Frontal cortex (tissue), 4 donors: ENCODE results near the gene RENBP. TPM values are rescaled to one million over a fixed set of nuclear protein-coding genes. Genes with fewer than 3 reads are reported as not detected.

Experiments
- DNase-seq, 2 donors: peaks; one replicate each; pipeline ENCODE4 v3.0.0; 2012; ENCODE audit warnings: low spot score in 2 of 2
- FAIRE-seq: peaks from 2 replicates; lab custom pipeline; 2012; peaks lifted over from hg19 to GRCh38; lab: Jason Lieb, UNC
- total RNA-seq: library from RNA; depleted of rRNA; stranded (reverse); fragments of >200 nt; gene quantifications from one replicate; pipeline ENCODE4 v1.2.3, GENCODE V29; 2014
- donor health status: control.
- donor health status: control.
- donor health status: control.

The RENBP gene
- total RNA-seq, 1 donor from 2014 or later: 2.4 TPM

- FAIRE-seq (no peak), DNase-seq (no peak)
These were observed 6.1 kb downstream of the RENBP start for GRCh38 chrX:153938226-153938786.

DNA sequence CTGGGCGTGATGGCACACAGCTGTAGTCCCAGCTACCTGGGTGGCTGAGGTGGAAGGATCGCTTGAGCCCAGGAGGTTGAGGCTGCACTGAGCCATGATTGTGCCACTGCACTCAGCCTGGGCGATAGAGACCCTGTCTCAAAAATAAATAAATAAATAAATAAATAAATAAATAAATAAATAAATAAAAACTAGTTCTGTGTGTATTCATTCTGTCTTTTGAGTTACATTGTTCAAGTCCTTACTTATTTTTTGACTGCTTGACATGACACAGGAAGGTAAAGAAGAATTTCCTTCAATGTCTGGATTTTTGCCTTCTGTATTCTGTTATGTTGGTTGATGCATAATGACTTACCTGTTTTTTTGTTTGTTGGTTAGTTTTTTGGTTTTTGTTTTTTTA, 7.4 kb downstream of the RENBP start:
- DNase-seq (no peak), FAIRE-seq (no peak)

GRCh38 chrX:153935326-153935851, 9.1 kb downstream of the RENBP start:
- DNase-seq: no peak
- no peak for FAIRE-seq

- peak; percentile 91 to 93 for DNase-seq
- FAIRE-seq: no peak
These were observed 9.6 kb downstream of the RENBP start, which contains the start of gene NAA10 for GRCh38 chrX:153934762-153935325. Gene NAA10 (minus strand): TSS chrX:153935037. CDS start chrX:153934904, 133 bp downstream.

DNA sequence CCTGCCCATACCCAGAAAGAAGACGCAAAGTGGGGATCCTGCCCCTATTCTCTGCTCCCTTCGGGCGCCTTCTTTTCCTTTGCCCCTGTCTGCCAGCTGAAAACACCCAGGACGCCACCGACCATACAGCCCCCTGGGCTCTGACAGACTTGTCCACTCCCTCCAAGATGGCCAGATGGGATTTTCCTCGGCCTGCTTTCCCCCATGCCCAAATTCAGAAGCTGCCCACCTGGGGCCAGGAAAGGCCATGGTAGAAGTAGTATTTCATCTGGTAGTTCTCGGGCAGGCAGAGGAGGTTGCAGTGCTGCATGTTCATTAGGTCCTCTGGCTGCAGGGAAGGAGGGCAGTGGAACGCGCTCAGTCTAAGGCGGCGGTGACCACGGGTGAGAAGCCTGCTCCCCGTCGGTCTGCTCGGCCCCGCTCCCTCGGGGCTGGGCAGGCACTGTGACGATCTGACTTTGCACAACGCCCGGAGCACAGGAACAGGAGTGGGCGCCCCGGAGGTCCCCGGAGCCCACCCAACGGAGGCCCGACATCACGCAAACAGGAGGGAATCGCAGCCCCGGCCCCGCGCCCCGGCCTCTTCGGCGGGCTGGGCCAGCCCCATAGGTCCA, 10.2 kb downstream of the RENBP start:
- DNase-seq: no peak
- FAIRE-seq: no peak

GRCh38 chrX:153933748-153934147, 10.7 kb downstream of the RENBP start:
- FAIRE-seq (no peak), DNase-seq (no peak)

- no peak for FAIRE-seq
- DNase-seq: no peak
These were observed 12.1 kb downstream of the RENBP start for GRCh38 chrX:153932220-153932915.

GRCh38 chrX:153931748-153932147, 12.7 kb downstream of the RENBP start:
- no peak for DNase-seq
- no peak for FAIRE-seq

- DNase-seq: no peak
- no peak for FAIRE-seq
These were observed 13.3 kb downstream of the RENBP start for GRCh38 chrX:153931151-153931550.

DNA sequence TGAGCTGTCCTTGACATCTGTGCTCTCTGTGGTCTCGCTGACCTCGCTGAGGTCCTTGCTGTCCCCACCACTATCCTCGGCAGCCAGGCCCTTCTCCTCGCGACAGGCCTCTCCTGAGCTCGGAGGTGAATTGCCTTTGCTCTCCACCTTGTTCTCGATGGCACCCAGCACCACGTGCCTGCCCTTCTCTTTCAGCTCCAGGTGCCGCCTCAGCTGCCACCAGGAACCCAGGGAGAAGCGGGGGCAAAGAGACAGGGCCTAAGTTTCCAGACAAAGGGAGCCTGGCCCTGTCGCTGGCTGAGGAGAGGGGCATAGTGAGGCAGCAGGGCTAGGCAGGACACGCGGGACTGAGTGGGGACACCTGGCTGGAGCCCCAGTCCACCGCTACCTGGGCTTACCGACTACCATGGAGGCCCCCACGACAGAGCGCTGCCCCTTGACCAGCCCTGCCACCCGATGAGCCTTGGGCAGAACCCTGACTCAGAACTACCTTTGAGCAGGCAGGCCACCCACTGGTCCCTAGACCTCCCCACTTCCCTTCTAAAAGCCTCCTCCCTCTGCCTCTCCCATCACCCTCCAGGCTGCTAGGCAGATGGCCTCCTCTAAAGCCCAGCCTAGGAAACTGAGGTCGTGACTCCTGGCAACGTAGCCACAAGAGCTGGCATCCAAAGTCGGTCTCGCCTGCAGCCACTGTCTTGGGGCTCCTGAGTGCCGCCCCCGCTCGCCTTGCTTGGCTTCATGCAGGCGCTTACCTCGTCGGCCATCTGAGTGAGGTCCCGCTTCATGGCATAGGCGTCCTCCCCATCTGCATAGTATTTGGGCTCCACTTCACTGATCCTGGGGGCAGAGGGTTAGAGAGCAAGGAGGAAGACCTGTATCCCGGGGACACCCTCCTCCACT, 14.2 kb downstream of the RENBP start:
- FAIRE-seq (no peak), DNase-seq (no peak)

DNA sequence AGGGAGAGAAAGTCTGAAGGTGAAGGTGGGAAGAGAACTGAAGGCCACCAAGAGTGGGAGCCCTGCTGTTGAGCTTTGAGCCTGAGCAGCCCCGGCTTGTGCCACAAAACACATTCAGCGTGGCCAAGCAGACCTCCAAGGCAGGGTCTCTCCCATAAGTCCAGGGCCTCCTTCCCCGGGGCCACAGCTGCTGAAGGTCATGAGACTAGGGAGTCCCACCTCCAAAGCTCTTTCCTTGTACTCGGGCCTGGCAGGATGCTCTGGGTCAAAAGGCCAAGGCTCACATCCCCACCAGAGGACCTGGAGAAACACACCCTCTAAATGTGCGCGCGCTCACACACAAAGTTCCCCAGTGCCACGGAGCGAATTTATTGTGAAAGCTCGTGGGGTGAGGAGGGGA, 14.9 kb downstream of the RENBP start:
- no peak for FAIRE-seq
- DNase-seq: no peak

DNA sequence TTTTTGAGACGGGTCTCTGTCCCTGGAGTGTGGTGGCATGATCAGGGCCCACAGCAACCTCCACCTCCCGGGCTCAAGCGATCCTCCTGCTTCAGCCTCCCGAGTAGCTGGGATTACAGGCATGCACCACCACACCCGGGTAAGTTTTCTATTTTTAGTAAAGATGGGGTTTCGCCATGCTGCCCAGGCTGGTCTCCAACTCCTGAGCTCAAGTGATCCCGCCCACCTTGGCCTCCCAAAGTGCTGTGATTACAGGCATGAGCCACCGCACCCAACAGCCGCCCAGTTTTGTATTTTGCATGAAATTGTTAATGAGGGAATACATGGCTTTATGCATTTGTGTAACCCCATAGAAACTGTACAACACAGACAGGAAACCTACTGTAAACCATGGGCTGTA, 15.6 kb downstream of the RENBP start:
- FAIRE-seq: no peak
- DNase-seq: no peak

- FAIRE-seq (no peak), DNase-seq (peak; percentile 93 to 99)
These were observed 16.3 kb downstream of the RENBP start for GRCh38 chrX:153927922-153928760.

GRCh38 chrX:153927672-153927921, 16.8 kb downstream of the RENBP start:
- no peak for FAIRE-seq
- DNase-seq: no peak

- no peak for DNase-seq
These were observed 17.4 kb downstream of the RENBP start for GRCh38 chrX:153926858-153927671.

DNA sequence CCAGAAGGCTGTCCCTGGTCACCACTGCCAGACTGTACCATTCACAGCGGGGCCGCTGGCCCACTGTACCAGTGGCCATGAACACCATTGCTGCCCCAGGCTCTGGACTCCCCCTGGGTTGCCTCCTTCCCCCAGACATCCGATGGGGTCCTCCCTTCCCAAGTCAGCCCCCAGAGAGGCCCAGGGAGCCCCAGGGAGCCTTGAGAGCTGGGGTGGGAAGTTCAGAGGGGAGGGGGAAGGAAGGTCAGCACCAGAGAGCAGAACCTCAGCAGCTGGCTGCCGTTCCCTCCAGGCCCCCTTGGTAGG, 17.9 kb downstream of the RENBP start:
- no peak for DNase-seq

More at GRCh38 chrX:153926858-153927671, 17.4 kb downstream of the RENBP start:
- no peak for FAIRE-seq

DNA sequence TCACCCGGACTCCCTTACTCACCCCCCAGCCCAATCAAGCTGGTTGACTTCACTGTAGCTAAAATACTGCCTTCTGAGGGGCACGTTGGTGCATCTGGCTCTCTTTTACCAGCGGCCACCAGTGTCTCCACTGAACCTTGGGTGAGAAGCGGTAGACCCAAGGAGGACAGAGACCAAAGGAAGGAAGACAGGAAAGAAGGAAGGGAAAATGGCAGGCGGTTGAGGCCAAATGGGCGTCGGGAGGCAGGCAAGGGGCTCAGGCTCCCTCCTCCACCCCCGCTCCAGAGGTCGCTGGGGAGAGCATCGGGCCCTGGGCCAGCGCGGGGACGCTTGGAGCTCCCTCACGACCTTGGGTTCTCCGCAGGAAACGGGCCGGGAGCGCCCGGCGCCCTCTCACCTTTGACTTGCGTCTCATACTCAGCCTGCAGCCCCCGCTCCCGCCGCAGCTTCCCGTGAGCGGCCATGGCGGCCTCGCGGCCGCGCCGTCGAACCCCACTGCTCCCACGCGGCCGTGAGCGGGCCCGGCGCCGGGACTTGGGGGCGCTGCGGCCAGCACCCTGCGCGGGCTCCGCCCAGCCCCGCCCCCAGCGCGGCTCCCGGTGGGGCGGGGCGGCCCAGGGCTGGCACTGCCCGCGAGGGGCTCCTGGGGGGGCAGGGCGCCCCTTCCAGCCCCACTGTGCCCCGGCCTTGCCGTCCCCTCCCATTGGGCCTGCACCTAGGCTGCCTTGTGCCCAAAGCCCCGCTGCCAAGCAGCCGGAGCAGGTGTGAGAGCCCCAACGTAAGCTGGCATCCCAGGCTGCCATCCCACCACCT, 18.5 kb downstream of the RENBP start, which contains the start of gene ARHGAP4:
TSS of gene ARHGAP4 (minus strand) at position 526 of the 813 bp plus-strand sequence. CDS start at position 464, 62 bp downstream.
- FAIRE-seq (no peak), DNase-seq (no peak)

More for the DNA sequence above, 17.9 kb downstream of the RENBP start:
- FAIRE-seq: no peak

GRCh38 chrX:153925387-153925738, 19.1 kb downstream of the RENBP start:
- DNase-seq (no peak), FAIRE-seq (no peak)
